RWPE1 (cell line): Measurements from ENCODE around the gene ULK4.

Source experiments
- CTCF ChIA-PET: fragments of 350-600 bp; sonication (Branson Sonifier 250); formaldehyde crosslinking; extraction: SDS; loops from one replicate; lab custom pipeline; 2021; lab: Yijun Ruan, JAX
- POLR2A ChIA-PET: fragments of 400-600 bp; formaldehyde crosslinking; extraction: SDS; loops from one replicate; lab custom pipeline; 2020; ENCODE audit warnings: antibody characterized with exemption; ENCODE audit not compliant: low non-redundant PET; lab: Yijun Ruan, JAX
- DNase-seq: peaks from one replicate; pipeline ENCODE4 v3.0.0; 2012; ENCODE audit warnings: low spot score
- H3K27ac ChIP-seq: fragments of 450-650 bp; 2 replicates; pipeline ENCODE4 v1.5.1; 2017
- TF ChIP-seq, protein P1 (sequence below): fragments of 450-650 bp; conservative IDR thresholded peaks from 2 replicates; pipeline ENCODE4 v1.5.1; 2017; ENCODE audit warnings: low read depth, mild to moderate bottlenecking

ULK4 gene

GRCh38 chr3:41202834-41203345 is 759.0 kb downstream of the ULK4 start:
- ChIA-PET POLR2A (no interaction called here), CTCF (interaction anchor here (0.6 to 0.8 kb wide), 6 partner anchors 67 to 678 kb away, joined by 3 to 9 read pairs (median 4); partner anchors contain the start of gene ZNF621)
- TF ChIP-seq, protein P1, sequence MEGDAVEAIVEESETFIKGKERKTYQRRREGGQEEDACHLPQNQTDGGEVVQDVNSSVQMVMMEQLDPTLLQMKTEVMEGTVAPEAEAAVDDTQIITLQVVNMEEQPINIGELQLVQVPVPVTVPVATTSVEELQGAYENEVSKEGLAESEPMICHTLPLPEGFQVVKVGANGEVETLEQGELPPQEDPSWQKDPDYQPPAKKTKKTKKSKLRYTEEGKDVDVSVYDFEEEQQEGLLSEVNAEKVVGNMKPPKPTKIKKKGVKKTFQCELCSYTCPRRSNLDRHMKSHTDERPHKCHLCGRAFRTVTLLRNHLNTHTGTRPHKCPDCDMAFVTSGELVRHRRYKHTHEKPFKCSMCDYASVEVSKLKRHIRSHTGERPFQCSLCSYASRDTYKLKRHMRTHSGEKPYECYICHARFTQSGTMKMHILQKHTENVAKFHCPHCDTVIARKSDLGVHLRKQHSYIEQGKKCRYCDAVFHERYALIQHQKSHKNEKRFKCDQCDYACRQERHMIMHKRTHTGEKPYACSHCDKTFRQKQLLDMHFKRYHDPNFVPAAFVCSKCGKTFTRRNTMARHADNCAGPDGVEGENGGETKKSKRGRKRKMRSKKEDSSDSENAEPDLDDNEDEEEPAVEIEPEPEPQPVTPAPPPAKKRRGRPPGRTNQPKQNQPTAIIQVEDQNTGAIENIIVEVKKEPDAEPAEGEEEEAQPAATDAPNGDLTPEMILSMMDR = peak; percentile 61
- no peak overlapping the region for H3K27ac ChIP-seq
- peak; percentile 26 for DNase-seq

DNA sequence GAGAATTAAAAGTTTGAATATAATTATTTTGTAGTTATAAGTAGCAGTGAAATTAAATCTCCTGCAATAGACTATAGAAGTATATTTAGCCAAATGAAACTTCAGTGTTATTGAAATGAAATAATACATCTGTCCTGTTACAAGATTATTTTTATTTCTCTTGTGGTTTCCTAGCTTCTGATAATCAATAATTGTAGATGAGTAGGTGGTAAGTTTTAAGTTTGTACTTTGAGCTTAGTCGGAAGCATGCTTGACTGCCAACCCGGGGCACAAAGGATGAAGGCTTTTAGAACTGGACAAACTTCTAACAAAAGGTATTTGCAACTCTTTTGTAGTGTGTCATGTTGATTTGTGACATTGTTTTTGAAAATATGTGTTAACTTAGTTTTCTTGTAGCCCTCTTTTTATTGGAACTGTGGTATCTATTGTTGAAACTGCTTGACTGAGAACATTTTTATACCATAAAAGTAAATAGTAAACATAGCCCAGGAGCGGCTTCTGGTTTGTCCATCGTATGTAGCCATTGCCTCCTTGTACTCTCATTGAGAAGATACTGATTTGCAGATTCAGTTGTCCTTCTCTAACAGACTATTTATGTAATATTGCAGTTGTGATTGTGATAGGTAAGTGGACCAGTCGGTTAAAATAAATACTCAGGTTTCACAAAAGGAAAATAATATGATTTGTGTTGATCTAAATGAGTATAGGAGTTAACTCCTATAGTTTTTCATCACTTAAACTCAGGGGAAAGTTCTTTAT is 759.6 kb downstream of the ULK4 start:
- TF ChIP-seq, protein P1 = no peak
- ChIA-PET POLR2A (no interaction called here), CTCF (interaction anchor here (0.6 to 0.8 kb wide), 6 partner anchors 66 to 677 kb away, joined by 3 to 9 read pairs (median 4); partner anchors contain the start of gene ZNF621)
- DNase-seq = no peak
- no peak overlapping the region for H3K27ac ChIP-seq

DNA sequence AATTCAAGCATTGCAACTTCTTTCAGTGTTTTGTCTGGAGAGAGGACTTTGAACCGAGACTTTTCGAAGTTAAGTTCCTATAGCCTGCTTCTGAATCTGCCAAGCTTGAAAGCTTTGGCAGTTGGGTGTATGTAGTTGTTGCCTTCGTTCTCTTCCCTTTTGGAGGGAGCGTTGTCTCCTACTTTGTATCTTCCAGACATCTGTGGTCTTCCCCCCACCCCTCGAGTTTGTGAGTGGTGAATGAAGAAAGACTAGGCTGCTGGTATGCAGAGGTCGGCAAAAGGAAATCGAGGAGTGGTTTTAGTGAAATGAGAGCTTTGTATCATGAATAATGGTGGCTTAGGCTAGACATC is 761.3 kb downstream of the ULK4 start:
- H3K27ac ChIP-seq = no peak overlapping the region
- TF ChIP-seq, protein P1 = no peak
- POLR2A ChIA-PET = no interaction called here
- peak; percentile 10 for DNase-seq
- CTCF ChIA-PET = no interaction called here

- POLR2A ChIA-PET = no interaction called here
- H3K27ac ChIP-seq = peak overlapping the region; percentile 88
- CTCF ChIA-PET = no interaction called here
- TF ChIP-seq, protein P1 = no peak
- peak; percentile 16 for DNase-seq
Observed at GRCh38 chr3:41199866-41200668, 761.8 kb downstream of the ULK4 start.

GRCh38 chr3:41198950-41199865 is 762.7 kb downstream of the ULK4 start, which contains the start of gene CTNNB1:
Gene CTNNB1, plus strand, starts transcription at chr3:41199505. Its CDS starts 24,564 bp downstream, at chr3:41224069.
- ChIA-PET POLR2A (interaction anchor here (0.6 kb wide), 1 partner anchor 133 kb away, joined by 3 read pairs; no protein-coding TSS in a partner anchor), CTCF (no interaction called here)
- TF ChIP-seq, protein P1 = peak; percentile 27
- peak within 1 kb of the TSS; percentile 88 for H3K27ac ChIP-seq
- DNase-seq = peak; percentile 56
